Measurements from ENCODE around the gene HOGA1.
"Not testable (repeated sequence)": the region's sequence is repeated elsewhere in the genome, so short reads cannot be mapped to it uniquely, and the experiment has no call there.

HOGA1 gene

DNA sequence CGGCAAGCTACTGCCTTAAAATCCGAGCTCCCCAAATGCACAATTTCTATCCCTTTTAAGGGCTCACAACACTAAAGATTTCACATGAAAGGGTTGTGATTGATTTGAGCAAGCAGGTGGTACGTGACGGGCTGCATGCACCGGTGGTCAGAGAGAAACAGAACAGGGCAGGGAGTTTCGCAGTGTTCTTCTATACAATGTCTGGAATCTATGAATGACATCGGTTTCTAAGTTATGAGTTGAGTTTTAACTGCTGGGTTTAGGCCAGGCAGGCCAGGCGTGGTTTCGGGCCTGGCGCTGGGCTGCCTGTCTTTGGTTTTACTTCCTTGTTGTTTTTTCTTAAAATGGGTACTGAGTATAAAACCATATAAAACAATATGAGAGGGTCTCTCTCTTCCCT is 28.6 kb upstream of the HOGA1 start:
- not testable (repeated sequence) for H3K4me1 ChIP-seq (ENCODE audit: control insufficient read depth in 2 of 2, insufficient read depth in 2 of 2, low read length in 2 of 2); H3K9ac ChIP-seq (ENCODE audit: low read depth in 1 of 2, low read length in 2 of 2); H3K4me3 ChIP-seq (ENCODE audit: low read length in 2 of 2); H3K9me3 ChIP-seq (ENCODE audit: control insufficient read depth in 2 of 2, low read length in 2 of 2); H3K36me3 ChIP-seq (ENCODE audit: control insufficient read depth in 2 of 2, insufficient read depth in 2 of 2, low read length in 2 of 2); H3K27me3 ChIP-seq (ENCODE audit: control insufficient read depth in 2 of 2, insufficient read depth in 2 of 2, low read length in 2 of 2); H3K27ac ChIP-seq (ENCODE audit: low read depth in 2 of 2, low read length in 2 of 2)

DNA sequence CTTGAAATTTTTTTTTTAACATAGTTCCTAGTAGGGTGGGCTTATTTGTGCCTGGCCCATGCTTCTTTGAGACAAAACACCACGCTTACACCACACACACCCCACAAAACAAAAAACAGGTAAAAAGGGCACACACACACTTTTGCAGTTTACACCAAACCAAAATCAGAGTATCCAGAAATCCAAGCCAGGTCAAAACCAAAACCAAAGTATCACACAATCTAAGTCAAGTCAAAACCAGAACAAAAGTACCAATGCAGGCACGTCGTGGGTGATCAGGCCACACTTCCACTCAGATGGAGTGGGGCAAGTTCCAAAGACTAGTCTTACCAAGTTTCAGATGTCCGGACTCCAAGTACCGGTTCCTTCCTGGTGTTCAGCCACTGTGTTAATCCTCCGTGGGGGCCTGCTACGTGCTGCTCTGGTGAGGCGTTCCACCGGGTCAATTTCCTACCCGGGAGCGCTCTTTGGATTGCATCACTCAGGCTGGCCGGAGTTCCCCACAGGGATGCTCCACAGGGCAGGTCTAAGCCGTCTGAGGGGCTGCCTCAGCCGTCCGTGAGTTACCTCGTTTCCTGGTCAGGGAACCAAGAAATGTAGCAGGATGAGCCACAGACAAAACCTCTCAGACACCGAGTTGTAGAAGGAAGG is 23.3 kb upstream of the HOGA1 start:
- not testable (repeated sequence) for H3K4me3 ChIP-seq (ENCODE audit: low read length in 2 of 2); H3K9ac ChIP-seq (ENCODE audit: low read depth in 1 of 2, low read length in 2 of 2); H3K27ac ChIP-seq (ENCODE audit: low read depth in 2 of 2, low read length in 2 of 2)

DNA sequence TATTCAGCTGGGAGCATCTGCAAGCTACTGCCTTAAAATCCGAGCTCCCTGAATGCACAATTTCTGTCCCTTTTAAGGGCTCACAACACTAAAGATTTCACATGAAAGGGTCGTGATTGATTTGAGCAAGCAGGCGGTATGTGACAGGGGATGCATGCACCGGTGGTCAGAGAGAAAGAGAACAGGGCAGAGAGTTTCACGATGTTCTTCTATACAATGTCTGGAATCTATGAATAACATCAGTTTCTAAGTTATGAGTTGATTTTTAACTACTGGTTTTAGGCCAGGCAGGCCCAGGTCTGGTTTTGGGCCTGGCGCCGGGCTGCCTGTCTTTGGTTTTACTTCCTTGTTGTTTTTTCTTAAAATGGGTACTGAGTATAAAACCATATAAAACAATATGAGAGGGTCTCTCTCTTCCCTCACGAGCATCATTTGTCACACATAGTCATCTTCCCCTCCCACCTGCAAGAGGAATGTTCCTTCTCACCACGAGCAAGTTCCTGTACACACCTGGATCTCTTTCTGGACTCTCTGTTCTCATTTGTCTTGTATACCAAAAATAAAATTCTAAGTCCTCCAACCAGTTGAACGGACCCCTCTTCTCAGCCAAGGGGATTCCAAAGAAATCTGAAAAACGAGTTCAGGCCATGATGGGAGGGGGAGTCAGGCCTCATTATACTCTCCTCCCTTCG is 22.7 kb upstream of the HOGA1 start:
- H3K27ac ChIP-seq (ENCODE audit: low read depth in 2 of 2, low read length in 2 of 2); H3K4me3 ChIP-seq (ENCODE audit: low read length in 2 of 2): not testable (repeated sequence)

More for the DNA sequence above, 23.3 kb upstream of the HOGA1 start:
- H3K9me3 ChIP-seq (ENCODE audit: control insufficient read depth in 2 of 2, low read length in 2 of 2); H3K4me1 ChIP-seq (ENCODE audit: control insufficient read depth in 2 of 2, insufficient read depth in 2 of 2, low read length in 2 of 2); H3K36me3 ChIP-seq (ENCODE audit: control insufficient read depth in 2 of 2, insufficient read depth in 2 of 2, low read length in 2 of 2); H3K27me3 ChIP-seq (ENCODE audit: control insufficient read depth in 2 of 2, insufficient read depth in 2 of 2, low read length in 2 of 2): not testable (repeated sequence)

DNA sequence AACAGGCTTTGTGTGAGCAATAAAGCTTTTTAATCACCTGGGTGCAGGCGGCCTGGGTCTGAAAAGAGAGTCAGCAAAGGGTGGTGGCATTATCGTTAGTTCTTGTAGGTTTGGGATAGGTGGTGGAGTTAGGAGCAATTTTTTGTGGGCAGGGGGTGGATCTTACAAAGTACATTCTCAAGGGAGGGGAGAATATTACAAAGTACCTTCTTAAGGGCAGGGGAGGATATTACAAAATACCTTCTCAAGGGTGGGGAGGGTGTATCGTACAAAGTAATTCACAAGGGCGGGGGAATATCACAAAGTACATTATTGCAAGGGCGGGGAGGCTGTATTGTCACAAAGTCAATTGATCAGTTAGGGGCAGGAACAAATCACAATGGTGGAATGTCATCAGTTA is 21.9 kb upstream of the HOGA1 start:
- not testable (repeated sequence) for H3K9me3 ChIP-seq (ENCODE audit: control insufficient read depth in 2 of 2, low read length in 2 of 2); H3K27ac ChIP-seq (ENCODE audit: low read depth in 2 of 2, low read length in 2 of 2); H3K9ac ChIP-seq (ENCODE audit: low read depth in 1 of 2, low read length in 2 of 2); H3K36me3 ChIP-seq (ENCODE audit: control insufficient read depth in 2 of 2, insufficient read depth in 2 of 2, low read length in 2 of 2); H3K27me3 ChIP-seq (ENCODE audit: control insufficient read depth in 2 of 2, insufficient read depth in 2 of 2, low read length in 2 of 2); H3K4me3 ChIP-seq (ENCODE audit: low read length in 2 of 2); H3K4me1 ChIP-seq (ENCODE audit: control insufficient read depth in 2 of 2, insufficient read depth in 2 of 2, low read length in 2 of 2)

More for the DNA sequence above, 22.7 kb upstream of the HOGA1 start:
- H3K36me3 ChIP-seq (ENCODE audit: control insufficient read depth in 2 of 2, insufficient read depth in 2 of 2, low read length in 2 of 2); H3K9ac ChIP-seq (ENCODE audit: low read depth in 1 of 2, low read length in 2 of 2); H3K27me3 ChIP-seq (ENCODE audit: control insufficient read depth in 2 of 2, insufficient read depth in 2 of 2, low read length in 2 of 2); H3K9me3 ChIP-seq (ENCODE audit: control insufficient read depth in 2 of 2, low read length in 2 of 2); H3K4me1 ChIP-seq (ENCODE audit: control insufficient read depth in 2 of 2, insufficient read depth in 2 of 2, low read length in 2 of 2): not testable (repeated sequence)

DNA sequence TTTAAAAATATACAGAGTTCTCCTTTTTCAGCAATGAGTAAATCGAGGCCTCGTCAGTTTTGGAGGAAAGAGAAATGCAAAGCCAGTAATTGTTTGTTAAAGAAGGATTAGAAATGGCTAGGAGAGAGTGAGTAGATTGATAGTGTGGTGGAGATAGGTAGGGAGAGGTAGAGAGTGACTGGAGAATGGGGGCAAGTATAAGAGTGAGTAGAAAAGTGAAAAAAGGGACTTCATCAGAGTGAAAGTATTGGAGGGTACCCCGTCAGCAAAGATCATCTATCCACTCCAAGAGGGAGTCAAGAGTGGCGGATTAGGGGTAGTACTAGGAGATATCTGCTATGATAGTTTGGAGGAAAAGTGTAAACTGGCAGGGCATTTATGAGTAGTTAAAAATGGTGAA is 20.9 kb upstream of the HOGA1 start:
- no peaks in the 10 kb centered on the region for H3K9me3 ChIP-seq (ENCODE audit: control insufficient read depth in 2 of 2, low read length in 2 of 2)
- H3K4me1 ChIP-seq (ENCODE audit: control insufficient read depth in 2 of 2, insufficient read depth in 2 of 2, low read length in 2 of 2): no peaks in the 10 kb centered on the region
- no peak overlapping the region for H3K27ac ChIP-seq (ENCODE audit: low read depth in 2 of 2, low read length in 2 of 2)
- no peak overlapping the region for H3K4me3 ChIP-seq (ENCODE audit: low read length in 2 of 2)
- H3K27me3 ChIP-seq (ENCODE audit: control insufficient read depth in 2 of 2, insufficient read depth in 2 of 2, low read length in 2 of 2): no peaks in the 10 kb centered on the region
- H3K9ac ChIP-seq (ENCODE audit: low read depth in 1 of 2, low read length in 2 of 2): no peak overlapping the region
- H3K36me3 ChIP-seq (ENCODE audit: control insufficient read depth in 2 of 2, insufficient read depth in 2 of 2, low read length in 2 of 2): no peaks in the 10 kb centered on the region

DNA sequence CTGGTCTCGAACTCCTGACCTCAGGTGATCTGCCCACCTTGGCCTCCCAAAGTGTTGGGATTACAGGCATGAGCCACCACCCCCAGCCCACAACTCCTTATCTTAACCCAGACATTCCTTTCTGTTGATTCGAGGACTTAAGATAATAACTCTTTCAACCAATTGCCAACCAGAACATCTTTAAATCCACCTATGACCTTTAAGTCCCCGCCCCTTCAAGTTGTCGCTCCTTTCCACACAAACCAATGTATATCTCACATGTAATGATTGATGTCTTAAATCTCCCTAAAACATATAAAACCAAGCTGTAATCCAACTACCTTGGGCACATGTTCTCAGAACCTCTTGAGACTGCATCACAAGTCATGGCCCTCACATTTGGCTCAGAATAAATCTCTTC is 19.4 kb upstream of the HOGA1 start:
- Histone ChIP-seq H3K27me3 (ENCODE audit: control insufficient read depth in 2 of 2, insufficient read depth in 2 of 2, low read length in 2 of 2) (no peaks in the 10 kb centered on the region), H3K9me3 (ENCODE audit: control insufficient read depth in 2 of 2, low read length in 2 of 2) (no peaks in the 10 kb centered on the region), H3K9ac (ENCODE audit: low read depth in 1 of 2, low read length in 2 of 2) (no peak overlapping the region), H3K27ac (ENCODE audit: low read depth in 2 of 2, low read length in 2 of 2) (no peak overlapping the region), H3K4me3 (ENCODE audit: low read length in 2 of 2) (no peak overlapping the region), H3K36me3 (ENCODE audit: control insufficient read depth in 2 of 2, insufficient read depth in 2 of 2, low read length in 2 of 2) (no peaks in the 10 kb centered on the region), H3K4me1 (ENCODE audit: control insufficient read depth in 2 of 2, insufficient read depth in 2 of 2, low read length in 2 of 2) (no peaks in the 10 kb centered on the region)

DNA sequence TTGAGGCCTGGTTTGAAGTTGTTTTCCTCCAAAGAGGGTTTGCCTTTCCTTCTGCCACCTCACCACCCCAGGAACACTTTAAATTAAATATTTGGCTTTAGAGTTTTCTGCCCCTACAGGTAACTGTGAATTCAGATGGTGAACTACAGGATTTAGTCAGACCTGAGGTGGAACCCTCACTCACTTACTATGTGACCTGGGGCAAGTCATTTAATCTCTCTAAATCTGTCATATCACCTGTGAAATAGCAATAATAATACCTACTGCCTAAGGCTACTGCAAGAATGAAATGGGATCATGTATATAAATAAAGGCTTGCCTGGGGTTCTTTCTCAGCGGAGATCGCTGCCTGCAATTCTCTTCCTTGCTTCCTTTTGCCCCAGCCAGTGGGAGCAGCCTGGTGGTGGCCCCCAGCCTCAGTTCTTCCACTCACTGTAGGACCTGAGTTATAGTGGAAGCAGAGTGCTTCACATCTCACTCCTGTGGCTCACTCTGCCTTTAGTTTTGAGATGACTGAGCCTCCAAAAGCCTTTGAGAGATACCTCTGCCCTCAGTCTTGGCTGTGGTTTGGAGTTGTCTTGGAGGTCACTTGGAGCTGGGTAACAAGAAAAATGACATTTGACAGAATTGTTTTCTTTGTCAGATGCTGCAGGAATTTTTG is 17.7 kb upstream of the HOGA1 start:
- Histone ChIP-seq H3K9me3 (ENCODE audit: control insufficient read depth in 2 of 2, low read length in 2 of 2) (no peaks in the 10 kb centered on the region), H3K4me1 (ENCODE audit: control insufficient read depth in 2 of 2, insufficient read depth in 2 of 2, low read length in 2 of 2) (no peaks in the 10 kb centered on the region), H3K9ac (ENCODE audit: low read depth in 1 of 2, low read length in 2 of 2) (no peak overlapping the region), H3K4me3 (ENCODE audit: low read length in 2 of 2) (no peak overlapping the region), H3K36me3 (ENCODE audit: control insufficient read depth in 2 of 2, insufficient read depth in 2 of 2, low read length in 2 of 2) (no peaks in the 10 kb centered on the region), H3K27me3 (ENCODE audit: control insufficient read depth in 2 of 2, insufficient read depth in 2 of 2, low read length in 2 of 2) (no peaks in the 10 kb centered on the region), H3K27ac (ENCODE audit: low read depth in 2 of 2, low read length in 2 of 2) (no peak overlapping the region)

DNA sequence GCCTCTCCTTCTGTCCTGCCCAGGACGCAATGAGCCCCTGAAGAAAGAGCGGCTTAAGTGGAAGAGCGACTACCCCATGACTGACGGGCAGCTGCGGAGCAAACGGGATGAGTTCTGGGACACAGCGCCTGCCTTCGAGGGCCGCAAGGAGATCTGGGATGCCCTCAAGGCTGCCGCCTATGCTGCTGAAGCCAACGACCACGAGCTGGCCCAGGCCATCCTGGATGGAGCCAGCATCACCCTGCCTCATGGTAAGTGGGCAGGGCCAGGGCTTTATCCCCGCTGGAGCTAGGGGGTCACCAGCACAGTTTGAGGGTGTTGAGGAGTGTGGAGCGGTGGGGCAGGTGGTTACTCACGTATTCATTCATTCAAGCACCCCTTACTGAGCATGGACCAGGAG is 16.3 kb upstream of the HOGA1 start:
- Histone ChIP-seq H3K27me3 (ENCODE audit: control insufficient read depth in 2 of 2, insufficient read depth in 2 of 2, low read length in 2 of 2) (no peaks in the 10 kb centered on the region), H3K36me3 (ENCODE audit: control insufficient read depth in 2 of 2, insufficient read depth in 2 of 2, low read length in 2 of 2) (no peaks in the 10 kb centered on the region), H3K9me3 (ENCODE audit: control insufficient read depth in 2 of 2, low read length in 2 of 2) (no peaks in the 10 kb centered on the region), H3K9ac (ENCODE audit: low read depth in 1 of 2, low read length in 2 of 2) (no peak overlapping the region), H3K4me3 (ENCODE audit: low read length in 2 of 2) (no peak overlapping the region), H3K27ac (ENCODE audit: low read depth in 2 of 2, low read length in 2 of 2) (no peak overlapping the region), H3K4me1 (ENCODE audit: control insufficient read depth in 2 of 2, insufficient read depth in 2 of 2, low read length in 2 of 2) (peaks cover 0 to 3% of the 10 kb centered on the region in 2 donors)

DNA sequence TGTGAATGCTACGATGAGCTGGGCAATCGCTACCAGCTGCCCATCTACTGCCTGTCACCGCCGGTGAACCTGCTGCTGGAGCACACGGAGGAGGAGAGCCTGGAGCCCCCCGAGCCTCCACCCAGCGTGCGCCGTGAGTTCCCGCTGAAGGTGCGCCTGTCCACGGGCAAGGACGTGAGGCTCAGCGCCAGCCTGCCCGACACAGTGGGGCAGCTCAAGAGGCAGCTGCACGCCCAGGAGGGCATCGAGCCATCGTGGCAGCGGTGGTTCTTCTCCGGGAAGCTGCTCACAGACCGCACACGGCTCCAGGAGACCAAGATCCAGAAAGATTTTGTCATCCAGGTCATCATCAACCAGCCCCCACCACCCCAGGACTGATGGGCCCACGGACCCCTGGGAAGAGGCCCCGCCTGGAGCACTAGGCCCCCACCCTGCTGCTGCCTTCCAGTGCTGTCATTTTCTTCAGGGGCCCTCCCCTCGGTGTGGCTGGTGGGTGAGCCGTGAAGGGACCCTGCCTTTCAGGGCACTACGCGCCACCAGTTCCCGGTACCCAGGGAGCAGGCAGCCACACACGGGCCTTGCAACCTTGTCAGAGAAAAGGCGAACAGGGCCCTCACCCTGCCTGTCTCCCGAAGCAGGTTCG is 13.9 kb upstream of the HOGA1 start:
- no peaks in the 10 kb centered on the region for H3K36me3 ChIP-seq (ENCODE audit: control insufficient read depth in 2 of 2, insufficient read depth in 2 of 2, low read length in 2 of 2)
- H3K9ac ChIP-seq (ENCODE audit: low read depth in 1 of 2, low read length in 2 of 2): no peak overlapping the region
- no peaks in the 10 kb centered on the region for H3K9me3 ChIP-seq (ENCODE audit: control insufficient read depth in 2 of 2, low read length in 2 of 2)
- H3K27me3 ChIP-seq (ENCODE audit: control insufficient read depth in 2 of 2, insufficient read depth in 2 of 2, low read length in 2 of 2): no peaks in the 10 kb centered on the region
- H3K4me1 ChIP-seq (ENCODE audit: control insufficient read depth in 2 of 2, insufficient read depth in 2 of 2, low read length in 2 of 2): peaks cover 0 to 3% of the 10 kb centered on the region in 2 donors
- no peak overlapping the region for H3K4me3 ChIP-seq (ENCODE audit: low read length in 2 of 2)
- no peak overlapping the region for H3K27ac ChIP-seq (ENCODE audit: low read depth in 2 of 2, low read length in 2 of 2)

DNA sequence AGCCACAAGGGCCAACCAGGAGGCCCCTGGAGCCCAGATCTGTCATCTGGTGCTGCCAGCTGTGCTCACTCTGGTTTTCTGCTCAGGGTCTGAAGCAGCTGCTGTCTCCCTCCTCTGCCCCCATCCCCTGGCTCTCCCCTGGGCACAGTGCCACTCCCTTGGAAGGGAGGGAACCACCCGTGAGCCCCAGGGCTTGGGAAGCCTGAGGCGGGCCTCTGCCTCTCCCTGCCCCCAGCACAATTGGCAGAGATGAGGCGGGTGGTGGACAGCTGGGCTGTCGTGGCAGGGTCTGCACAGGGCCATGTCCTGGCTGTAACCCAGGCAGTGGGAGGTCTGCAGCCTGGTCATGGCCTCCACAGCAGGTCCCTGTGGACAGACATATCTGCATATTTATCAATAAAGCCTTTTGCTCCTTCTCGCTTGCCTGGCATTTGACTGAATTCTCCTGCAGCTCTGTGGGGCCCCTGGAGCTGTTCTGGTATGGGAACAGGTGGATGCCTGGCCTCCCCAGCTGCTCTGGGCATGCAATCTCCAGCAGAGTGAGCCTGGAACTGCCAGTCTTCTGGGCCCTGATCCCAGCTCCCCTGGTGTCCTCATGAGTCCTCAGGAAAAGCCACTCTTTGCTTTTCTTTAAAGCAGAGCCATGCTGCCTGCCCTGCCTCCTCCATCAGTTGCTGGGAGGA is 13.3 kb upstream of the HOGA1 start:
- H3K4me1 ChIP-seq (ENCODE audit: control insufficient read depth in 2 of 2, insufficient read depth in 2 of 2, low read length in 2 of 2): peaks cover 0 to 3% of the 10 kb centered on the region in 2 donors
- H3K9ac ChIP-seq (ENCODE audit: low read depth in 1 of 2, low read length in 2 of 2): no peak overlapping the region

More for the DNA sequence above, 13.3 kb upstream of the HOGA1 start:
- Histone ChIP-seq H3K27me3 (ENCODE audit: control insufficient read depth in 2 of 2, insufficient read depth in 2 of 2, low read length in 2 of 2) (no peaks in the 10 kb centered on the region), H3K4me3 (ENCODE audit: low read length in 2 of 2) (no peak overlapping the region), H3K27ac (ENCODE audit: low read depth in 2 of 2, low read length in 2 of 2) (no peak overlapping the region), H3K36me3 (ENCODE audit: control insufficient read depth in 2 of 2, insufficient read depth in 2 of 2, low read length in 2 of 2) (no peaks in the 10 kb centered on the region), H3K9me3 (ENCODE audit: control insufficient read depth in 2 of 2, low read length in 2 of 2) (no peaks in the 10 kb centered on the region)

Data from mucosa of rectum (tissue), 2 donors.